GM18873 (cell line): ENCODE measurements around the gene TMTC2.
"Not testable (repeated sequence)": the region's sequence is repeated elsewhere in the genome, so short reads cannot be mapped to it uniquely, and the experiment has no call there.

ENCODE experiments used
- ATAC-seq: cut with Tn5 transposase; IDR thresholded peaks from one replicate; pipeline ENCODE4 v1.9.1; 2021; ENCODE audit warnings: mild to moderate bottlenecking, moderate library complexity, moderate number of reproducible peaks; ENCODE audit not compliant: unreplicated experiment, low FRiP score

The TMTC2 gene

DNA sequence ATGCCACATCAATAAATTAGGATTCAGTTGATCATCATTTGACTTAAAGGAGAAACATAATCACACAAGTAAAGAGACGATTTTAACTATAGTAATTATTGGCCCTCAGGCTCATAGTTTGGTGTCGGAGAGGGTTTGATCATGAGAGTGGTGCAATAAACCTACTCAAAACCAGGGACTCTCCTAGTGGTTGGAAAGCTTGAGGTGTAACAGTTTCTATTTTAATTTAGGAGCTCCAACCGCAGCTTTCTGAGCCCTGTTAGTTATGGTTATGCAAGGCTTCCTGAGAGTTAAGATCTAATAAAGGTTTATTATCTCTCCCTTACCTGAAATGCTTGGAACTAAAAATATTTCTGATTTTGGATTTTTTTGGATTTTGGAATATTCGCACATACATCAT is 36.4 kb downstream of the TMTC2 start:
- ATAC-seq = no peak

DNA sequence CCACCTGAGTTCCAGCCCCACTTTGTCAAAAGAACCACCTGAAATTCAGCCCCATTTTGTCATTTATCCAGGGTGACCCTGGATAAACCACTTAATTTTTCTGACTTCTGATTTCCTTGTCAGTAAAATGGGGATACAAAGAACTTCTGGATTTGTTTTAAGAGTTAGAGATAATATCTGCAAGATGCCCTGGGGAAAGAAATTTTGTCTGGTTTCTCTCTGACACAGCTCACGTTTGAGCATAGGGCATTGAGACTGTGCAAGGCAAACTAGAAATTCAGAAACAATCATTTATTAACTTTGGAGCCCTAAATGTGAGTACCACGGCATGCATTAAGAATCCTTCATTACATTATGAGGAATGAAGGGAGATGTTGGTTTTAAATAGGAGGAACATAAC is 37.2 kb downstream of the TMTC2 start:
- ATAC-seq = no peak

DNA sequence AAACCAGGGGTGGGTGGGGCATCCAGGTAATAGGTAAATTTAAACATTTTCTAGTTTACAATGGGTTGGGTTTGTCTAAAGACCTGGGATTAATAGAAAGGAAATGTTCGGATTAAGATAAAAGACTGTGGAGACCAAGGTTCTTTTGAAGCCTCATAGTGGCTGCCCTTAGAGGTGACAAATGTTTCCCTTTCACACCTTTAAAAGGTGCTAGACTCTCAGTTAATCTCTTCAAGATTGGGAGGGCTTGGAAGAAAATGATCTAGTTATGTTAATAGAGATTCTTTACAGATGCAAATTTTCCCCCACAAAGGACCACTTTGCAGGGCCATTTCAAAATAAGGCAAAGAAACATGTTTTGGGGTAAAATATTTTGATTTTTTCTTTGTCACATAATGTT is 39.0 kb downstream of the TMTC2 start:
- no peak for ATAC-seq

DNA sequence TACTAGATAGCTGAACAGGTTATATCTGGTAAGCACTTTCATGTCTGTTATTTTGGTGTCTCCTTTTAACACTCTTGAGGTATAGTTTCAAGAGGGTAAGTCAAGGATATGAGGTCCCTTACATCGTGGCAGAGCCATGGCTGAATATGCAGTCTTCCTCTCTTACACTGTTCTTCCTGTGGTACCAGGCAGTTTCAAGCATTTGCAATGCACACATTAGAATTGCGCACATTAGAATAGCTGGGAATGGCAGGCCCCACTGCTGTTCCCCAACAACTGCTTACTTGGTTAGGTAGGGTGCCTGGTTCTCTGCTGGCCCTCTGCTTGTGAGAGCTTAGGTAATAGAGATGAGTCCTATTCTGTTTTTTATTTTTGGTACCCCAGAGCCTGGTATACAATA is 41.2 kb downstream of the TMTC2 start:
- no peak for ATAC-seq

DNA sequence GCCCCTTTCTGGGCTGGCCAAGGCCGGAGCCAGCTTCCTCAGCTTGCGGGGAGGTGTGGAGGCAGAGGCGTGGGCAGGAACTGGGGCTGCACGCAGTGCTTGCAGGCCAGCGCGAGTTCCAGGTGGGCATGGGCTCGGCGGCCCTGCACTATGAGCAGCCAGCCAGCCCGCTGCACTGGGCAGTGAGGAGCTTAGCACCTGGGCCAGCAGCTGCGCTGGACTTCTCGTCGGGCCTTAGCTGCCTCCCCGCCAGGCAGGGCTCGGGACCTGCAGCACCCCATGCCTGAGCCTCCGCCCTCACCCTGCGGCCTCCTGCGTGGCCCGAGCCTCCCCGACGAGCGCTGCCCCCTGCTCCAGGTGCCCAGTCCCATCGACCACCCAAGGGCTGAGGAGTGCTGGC is 42.0 kb downstream of the TMTC2 start:
- ATAC-seq = no peak

DNA sequence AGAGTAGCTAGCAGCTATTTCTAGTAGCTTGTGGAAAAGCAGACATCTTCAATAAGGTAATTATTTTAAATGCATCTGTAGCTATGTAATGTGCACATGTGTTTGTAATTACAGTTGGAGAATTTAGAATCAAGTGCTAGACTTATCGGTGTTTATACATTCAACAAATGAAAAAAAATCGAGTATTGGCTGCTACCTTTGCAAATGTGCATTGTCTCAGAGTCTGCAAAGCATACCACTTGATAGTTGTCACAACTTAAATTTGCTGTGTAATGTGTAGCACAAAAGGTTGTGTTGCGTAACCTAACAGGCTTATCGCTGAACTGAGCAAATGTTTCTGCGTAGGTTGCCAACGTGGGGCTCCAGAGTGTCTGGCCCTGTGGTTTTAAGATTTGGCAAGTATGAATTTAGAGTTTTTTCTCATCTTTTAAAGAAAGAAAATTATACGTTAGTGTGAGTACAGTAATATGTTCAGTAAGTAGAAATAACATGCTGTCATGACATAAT is 44.3 kb downstream of the TMTC2 start:
- no peak for ATAC-seq

DNA sequence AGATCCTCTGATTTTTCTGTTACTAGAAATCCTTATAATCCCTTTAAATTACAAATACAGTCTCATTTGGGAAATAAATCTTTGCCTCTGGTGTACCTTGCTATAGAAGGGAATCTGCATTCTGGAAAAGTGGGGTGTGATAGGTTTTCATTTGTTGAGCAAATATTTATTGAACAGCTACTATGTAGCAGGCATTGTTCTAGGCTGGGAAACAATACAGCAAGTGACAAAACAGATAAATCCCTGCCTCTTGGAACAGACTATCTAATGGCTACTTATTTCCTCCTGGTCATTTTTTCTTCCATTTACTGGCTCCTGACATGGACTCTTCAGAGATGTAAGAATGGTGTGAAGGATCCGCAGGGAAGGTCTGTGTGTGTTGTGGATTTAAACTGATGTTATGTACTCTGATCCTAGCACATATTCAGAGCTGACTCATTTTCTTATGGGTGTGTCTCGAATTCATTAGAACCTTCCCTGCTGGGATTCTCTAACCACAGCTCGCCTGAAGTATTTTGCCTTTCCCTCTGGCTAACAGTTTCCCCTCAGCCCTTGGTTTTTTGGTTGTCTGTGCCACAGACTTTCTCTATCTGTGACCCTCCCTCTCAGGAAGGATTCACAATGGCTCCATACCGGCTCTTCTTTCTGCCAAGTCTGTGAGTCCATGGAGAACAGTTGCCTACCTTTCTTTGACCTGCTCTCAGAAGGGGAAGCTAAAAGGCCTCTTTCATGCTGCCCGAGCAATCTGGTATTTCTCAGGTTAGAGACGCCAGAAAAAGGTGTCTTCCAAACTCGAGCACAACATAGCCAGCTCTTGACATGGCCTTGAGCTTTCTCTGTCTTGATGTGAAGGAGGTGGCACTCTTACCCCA is 53.7 kb downstream of the TMTC2 start:
- ATAC-seq = no peak

DNA sequence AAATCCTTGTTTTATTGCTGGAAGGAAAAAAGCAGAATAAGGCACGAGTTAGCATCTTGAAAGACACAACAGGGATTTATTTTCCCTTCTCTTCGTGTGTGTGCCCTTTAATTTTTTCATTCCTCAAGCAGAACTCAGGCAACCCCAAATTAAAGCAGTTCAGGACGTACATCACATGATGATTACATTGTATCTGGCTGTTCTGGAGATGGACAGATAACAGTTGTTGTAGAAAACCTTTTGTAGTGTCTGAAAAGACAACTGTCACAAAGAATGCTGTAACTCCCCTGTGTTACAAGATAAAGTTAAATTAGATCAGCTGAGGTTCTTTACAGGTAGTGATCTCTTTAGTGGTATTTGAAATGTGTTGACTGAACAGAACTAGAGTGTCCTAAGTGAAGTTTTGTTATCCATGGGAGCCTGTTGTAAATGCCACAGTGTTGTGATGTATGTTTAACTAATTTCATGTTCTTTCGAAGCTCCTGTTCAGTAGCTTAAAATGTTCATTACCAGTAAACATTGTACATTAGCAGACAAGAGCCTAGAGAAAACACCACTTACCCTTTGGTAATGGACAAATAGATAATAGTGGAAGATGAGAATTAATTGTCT is 58.5 kb downstream of the TMTC2 start:
- no peak for ATAC-seq

DNA sequence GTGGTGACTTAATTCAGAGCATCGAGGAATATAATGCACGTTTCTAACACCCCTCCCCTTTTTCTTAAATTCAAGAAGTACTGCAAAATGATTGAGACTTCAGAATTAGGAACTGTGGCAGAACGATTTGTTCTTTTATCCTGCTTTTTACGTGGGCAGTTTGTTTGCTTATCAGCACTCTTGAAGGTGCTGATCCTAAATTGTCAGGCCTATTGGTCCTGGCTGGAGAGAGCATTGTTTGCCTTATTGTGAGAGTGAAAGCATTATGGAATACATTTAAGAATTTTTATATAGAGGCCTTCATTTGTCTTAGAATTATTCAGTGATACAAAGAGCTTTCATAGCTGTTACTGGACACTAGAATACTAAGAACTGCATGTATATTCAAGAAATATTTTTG is 59.1 kb downstream of the TMTC2 start:
- no peak for ATAC-seq

DNA sequence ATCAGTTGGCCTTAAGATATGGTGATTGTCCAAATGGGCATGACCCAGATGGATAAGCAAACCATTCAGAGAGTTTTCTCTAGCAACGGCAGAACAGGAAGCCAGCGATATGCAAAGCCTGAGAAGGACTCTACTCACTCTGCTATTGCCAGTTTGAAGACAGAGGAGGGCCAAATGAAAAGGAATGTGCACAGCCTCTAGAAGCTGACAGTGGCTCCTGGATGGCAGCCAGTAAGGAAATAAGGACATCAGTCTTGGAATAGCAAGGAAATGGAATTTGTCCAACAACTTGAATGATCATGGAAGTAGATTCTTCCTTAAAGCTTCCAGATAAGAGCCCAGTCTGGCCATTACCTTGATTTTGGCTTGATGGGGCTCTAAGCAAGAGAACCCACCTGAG is 60.0 kb downstream of the TMTC2 start:
- ATAC-seq = no peak

DNA sequence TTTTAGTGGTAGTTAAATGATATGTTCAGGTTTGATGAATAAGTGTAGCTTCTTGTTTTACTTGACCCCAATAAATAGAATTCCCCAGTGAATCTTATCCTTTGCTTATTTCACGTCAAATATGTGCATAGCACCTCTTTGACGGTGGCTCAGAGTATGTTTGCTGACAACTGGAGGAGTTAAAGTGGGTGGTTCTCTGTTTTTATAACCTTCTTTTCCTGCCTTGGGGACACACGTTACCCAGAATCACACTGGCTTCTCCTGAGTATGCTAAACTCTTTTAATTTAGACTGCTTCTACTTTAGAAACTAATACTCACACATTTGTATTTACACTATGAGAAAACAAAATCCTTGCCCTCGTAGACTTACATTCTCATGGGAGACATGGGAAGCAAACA is 62.3 kb downstream of the TMTC2 start:
- no peak for ATAC-seq

DNA sequence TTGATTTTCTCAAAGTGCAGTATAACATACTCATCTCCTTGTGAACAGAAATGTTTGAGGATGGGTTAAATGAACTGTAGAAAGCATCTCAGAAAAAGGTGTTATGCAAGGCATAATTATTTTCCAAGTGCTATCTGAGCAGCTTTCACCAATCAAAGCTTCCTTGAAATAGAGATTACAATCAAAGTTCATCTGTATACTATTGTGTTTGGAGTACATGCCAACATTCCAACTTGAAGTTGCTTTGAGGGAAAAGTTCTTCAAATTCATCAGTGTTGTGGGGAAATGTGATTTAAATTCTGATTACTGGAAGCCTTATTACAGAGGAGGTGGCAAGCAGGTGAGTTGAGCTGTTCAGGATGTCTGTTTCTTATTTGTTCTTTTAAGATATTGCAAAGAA is 68.2 kb downstream of the TMTC2 start:
- ATAC-seq = no peak

DNA sequence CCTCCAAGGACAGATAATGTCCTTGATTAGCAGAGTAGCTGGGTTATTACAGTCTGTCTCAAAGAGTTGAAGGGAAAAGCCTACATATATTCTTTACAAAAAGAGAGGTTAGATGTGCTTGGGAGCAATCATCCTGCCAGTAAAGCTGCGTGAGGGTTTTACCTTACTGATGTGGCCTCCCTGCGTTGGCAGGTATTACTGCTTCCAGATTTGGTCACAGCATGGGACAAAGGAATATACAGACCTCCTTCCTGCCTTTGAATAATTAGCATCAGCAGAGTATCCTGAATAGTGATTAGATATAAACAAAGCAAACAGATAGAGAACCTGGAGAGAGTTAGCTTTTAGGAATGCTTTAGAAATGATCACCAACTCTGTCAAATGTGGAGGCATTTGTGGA is 69.6 kb downstream of the TMTC2 start:
- ATAC-seq = no peak

DNA sequence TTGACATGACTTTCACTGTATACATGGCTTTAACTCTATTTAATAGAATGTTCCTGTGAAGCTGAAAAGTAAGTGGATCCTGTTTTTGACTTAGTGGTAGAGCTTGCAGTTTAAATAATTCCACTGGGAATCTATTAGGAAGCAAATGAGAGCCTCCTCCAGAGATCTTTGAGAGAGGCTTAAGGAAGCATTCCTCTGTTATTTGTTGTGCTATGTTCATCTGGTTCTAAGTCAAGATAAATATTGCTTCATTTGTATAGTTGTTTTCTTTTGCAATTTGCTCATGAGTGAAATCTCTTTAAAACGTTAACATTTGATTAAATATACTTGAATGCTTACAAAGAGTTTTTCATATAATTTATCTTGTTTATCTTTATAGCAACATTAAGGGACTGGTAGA is 70.4 kb downstream of the TMTC2 start:
- no peak for ATAC-seq

DNA sequence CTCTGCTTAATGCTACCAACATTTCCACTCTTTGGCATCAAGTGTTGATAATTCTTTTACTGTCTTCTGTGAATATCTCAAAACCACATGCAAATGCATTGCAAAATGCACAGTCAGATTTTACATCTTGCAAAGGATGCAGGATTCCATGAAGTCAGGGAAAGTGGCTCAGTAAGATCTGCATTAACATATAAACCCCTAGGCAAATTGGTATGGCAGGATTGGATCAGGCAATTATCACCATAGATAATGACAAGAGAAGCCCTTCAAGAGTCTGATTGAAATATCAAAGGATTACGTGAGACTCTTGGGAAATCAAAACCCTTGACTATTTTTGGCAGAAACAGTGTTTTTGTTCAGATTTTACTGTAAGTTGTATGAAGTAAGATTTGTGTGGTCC is 71.0 kb downstream of the TMTC2 start:
- no peak for ATAC-seq

DNA sequence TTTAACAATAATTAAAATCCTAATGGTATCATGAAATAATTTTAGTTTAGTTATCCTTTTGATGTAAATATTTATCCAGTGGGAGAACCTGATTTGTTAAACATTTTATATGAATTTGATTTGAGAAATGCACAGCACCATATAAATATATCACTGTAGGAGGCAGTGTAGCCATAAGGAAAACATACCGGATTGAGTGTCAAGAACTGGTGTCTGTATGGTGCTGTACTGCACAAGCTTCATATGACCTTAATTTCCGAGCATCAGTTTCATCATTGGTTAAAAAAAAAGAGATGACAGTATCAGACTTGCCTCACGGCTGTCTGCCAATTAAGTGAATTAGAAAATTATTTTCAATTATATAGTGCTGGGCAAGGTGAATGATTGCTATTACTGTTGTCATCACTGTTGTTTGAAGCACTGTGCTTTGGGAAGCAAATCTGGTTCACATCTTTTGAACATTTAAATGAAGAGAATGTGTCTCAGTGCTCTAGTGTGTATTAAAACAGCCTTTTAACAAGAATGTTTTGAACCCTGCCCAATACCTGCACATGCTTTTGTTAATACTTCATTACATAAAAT is 72.1 kb downstream of the TMTC2 start:
- no peak for ATAC-seq

DNA sequence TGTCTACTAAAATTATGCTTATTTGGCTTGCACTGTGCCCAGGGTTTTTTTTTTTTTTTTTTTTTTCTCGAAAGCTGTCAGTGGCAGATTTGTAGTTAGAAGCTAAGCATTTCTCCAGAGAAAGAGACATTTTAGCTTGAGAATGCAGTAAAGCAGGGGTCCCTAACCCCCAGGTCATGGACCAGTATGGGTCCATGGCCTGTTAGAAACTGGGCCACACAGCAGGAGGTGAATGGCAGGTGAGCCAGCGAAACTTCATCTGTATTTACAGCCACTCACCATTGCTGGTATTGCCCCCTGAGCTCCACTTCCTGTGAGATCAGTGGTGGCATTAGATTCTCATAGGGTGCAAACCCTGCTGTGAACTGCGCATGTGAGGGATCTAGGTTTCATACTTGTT is 73.7 kb downstream of the TMTC2 start:
- ATAC-seq = no peak

DNA sequence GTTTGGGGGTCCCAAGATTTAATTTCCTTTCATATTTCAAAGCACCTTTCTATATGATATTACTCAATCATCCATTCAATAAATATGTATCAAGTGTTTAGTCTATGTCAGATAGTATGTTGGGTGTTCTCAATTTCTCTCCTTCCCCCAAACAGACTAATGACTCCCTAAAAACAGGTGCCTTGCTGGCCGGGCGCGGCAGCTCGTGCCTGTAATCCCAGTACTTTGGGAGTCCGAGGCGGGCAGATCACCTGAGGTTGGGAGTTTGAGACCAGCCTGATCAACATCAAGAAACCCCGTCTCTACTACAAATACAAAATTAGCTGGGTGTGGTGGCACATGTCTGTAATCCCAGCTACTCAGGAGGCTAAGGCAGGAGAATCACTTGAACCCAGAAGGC is 78.5 kb downstream of the TMTC2 start:
- ATAC-seq = not testable (repeated sequence)

DNA sequence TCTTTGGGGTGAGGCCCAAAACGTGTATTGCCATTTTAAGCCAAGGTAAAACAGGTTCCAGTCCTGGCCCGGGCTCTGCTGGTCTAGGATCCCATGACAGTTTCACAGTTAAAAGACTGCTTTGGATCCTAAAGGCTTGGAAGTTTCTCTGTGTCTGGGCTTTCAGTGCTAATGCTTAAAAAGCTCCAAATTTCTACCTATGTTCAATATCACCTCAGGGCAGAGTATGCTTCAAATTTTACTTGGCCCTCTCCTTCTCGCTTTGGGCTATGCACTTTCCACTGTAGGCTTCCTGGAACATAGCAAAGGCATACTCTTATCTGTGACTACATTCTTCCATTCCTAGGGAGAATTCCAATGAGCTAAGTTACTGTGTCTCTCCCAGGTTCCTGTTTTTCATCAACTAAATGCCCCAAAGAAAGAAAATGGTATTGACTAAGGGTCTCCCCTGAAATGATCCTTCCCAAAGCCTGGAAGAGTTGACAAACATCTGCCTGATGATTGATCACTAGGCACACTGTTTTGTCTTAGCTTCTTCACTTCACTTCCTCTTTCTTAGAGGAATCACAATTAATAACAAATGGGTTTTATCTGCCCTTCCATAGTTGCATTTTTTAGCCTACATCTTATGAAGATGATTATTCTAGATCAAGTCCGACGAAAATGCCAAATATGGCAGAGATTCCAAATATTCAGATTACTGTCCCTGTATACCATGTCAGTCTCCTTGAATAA is 79.4 kb downstream of the TMTC2 start:
- ATAC-seq = no peak

DNA sequence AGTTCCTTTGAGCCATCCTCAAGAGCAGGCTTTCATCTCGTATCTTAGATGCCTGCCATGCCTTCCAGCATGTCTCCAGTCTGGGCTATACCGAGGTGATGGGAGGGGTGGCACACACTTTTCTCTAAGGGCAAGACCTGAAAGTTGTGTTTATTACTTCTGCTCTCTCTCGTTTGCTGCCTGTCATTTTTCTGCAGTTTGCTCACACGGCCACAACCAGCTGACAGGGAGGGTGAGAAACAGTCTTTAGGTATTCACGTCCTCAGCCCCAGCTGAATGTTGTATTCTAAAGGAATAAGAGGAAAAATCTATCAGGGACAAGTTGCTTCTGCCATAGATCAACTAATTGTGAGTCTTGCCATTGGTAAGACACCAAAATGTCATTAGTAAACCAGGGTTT is 88.0 kb downstream of the TMTC2 start:
- ATAC-seq = no peak

DNA sequence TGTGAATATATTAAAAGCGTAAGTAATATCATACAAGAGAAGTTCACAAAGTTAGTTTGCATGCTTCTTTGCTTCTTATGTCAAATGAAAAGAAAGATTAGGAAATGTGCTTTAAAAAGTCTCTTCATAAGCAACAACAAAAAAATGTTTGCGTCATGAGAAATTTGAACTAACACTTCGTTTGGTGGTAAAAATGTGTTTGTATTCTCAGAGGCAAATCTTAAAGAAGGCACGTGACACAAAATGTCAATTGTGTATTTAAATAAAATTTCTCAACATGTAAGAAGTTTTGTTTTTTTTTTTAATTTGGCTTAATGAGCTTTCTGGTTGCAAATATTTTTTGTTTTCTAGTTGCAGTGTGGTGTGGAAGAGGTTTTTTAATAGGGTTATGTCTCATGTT is 93.8 kb downstream of the TMTC2 start:
- no peak for ATAC-seq
